OCI-LY1 (cell line): ENCODE measurements around the gene ZNF444.

ENCODE experiments used
- EZH2 ChIP-seq: fragments of 200-600 bp; sonication (generic), shearing (Covaris generic); IDR thresholded peaks from 2 replicates; pipeline ENCODE4 v1.8.0; 2017; ENCODE audit warnings: borderline replicate concordance, mixed run types, mild to moderate bottlenecking, antibody characterized with exemption, low read length, moderate library complexity, mixed read lengths
- TF ChIP-seq, protein P1 (sequence below): fragments of 200-600 bp; sonication (generic), shearing (Covaris generic); IDR thresholded peaks from 2 replicates; pipeline ENCODE4 v1.5.1; 2017; ENCODE audit warnings: mild to moderate bottlenecking, antibody characterized with exemption, low read length, moderate library complexity, mixed read lengths

DNA sequence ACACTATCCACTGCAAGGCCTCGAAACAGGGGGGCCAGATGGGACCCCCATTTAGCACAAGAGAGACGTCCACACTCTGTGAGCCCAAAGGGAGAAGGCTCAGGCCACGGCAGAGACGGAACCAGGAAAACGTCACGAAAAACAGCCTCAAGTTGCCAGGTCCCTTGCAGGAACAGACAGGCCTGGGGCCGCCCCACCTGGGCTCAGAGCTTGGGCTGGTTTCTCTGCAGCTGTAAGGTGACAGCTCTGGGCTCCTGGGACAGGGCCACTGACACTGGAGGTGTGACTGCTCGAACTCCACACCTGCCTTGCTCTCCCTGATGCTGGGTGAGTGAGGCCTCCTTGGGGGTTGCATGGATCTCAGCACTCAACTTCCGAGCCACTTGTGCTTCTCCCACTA is 23.2 kb upstream of the ZNF444 start:
- TF ChIP-seq, protein P1, sequence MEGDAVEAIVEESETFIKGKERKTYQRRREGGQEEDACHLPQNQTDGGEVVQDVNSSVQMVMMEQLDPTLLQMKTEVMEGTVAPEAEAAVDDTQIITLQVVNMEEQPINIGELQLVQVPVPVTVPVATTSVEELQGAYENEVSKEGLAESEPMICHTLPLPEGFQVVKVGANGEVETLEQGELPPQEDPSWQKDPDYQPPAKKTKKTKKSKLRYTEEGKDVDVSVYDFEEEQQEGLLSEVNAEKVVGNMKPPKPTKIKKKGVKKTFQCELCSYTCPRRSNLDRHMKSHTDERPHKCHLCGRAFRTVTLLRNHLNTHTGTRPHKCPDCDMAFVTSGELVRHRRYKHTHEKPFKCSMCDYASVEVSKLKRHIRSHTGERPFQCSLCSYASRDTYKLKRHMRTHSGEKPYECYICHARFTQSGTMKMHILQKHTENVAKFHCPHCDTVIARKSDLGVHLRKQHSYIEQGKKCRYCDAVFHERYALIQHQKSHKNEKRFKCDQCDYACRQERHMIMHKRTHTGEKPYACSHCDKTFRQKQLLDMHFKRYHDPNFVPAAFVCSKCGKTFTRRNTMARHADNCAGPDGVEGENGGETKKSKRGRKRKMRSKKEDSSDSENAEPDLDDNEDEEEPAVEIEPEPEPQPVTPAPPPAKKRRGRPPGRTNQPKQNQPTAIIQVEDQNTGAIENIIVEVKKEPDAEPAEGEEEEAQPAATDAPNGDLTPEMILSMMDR: no peak
- TF ChIP-seq EZH2: no peak
